ENCODE data around the gene TRAM2.
"Not testable (repeated sequence)": the region's sequence is repeated elsewhere in the genome, so short reads cannot be mapped to it uniquely, and the experiment has no call there.

The TRAM2 gene

DNA sequence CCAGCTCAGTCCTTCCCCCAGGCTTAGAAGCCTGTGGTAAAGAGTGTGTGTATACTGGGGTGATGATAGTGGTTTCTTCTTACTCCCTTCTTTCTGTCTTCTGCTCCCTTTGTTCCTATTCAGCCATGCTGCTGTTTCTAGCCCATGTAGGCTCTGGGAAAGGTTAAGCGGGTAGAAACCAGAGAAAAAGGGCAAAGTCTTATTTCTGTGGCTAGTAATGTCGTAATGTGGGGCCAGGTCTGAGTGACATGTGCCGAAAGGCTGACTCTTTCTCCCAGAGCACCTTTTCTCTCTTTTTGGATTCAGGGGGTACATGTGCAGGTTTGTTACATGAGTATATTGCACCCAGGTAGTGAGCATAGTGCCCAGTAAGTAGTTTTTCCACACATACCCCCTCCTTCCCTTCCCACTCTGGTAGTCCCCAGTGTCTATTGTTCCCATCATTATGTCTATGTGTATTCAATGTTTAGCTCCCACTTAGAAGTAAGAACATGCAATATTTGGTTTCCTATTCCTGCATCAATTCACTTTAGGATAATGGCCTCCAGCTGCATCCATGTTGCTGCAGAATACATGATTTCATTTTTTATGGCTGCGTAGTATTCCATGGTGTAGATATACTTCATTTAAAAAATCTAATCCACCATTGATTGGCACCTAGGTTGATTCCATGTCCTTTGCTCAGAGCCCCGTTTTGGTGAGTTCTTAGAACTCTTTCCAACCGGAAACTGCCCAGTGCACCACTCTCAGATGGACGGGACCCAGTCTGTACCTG lies 82.4 kb downstream of the TRAM2 start:
- DNase-seq (ENCODE audit: low read depth in 2 of 2): no peak

DNA sequence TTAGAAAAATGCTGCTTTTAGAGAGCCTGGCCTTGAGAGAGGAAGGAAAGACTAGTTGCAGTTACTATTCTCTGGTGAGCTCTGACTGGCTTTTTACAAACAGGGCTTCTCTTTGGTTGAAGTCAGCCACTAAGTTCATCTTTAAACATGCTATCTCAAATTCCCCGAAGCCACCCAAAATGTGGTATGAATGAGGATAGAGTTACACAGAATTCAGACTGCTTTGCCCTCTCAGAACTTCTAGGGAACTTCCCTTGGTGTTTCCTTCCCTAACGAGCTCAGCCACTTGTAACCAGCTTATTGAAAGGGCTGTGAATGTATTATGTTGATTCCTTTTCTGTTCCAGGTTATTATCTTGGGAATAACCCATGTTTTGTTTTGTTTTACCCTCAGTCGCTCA lies 83.2 kb downstream of the TRAM2 start:
- no peak for DNase-seq (ENCODE audit: low read depth in 2 of 2)

DNA sequence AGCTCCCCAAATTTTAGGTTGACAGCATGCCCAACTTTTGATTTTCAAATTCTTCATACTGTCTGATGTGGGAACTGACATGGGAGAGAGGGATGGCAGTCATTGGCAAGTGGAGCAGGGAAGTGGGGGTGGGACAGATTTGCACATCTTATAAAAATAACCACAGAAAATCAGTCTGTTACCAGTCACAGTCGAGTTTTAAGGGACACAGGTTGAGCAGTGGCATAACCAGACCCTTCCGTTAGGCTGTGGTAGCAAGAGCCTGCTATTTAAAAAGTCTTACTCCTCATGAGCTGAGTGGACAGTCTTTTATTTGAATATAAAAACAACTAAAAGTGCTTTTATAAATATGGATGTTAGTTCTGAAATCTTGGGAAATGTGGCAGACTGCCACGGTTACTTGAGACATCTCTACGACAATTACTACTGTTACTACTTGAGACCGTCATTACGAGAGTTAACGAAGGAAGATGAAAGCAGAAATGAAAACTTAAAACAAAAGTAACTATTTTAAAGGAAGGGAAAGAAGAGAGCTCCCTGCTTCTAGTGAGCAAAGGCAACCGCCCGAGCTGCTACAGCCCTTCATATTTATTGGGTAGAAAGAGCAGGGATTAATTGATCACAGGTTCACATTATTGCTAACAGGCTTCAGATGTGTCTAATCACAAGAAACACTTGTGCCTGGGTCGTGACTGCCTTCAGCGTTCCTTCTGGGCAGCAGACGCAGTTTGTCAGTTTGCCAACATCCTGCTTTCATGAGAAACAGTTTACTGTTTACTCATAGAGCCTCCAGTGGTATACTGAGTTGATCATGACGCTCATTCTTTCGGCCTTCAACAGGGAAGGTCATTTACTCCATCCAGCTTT lies 85.4 kb downstream of the TRAM2 start:
- no peak for DNase-seq (ENCODE audit: low read depth in 2 of 2)

DNA sequence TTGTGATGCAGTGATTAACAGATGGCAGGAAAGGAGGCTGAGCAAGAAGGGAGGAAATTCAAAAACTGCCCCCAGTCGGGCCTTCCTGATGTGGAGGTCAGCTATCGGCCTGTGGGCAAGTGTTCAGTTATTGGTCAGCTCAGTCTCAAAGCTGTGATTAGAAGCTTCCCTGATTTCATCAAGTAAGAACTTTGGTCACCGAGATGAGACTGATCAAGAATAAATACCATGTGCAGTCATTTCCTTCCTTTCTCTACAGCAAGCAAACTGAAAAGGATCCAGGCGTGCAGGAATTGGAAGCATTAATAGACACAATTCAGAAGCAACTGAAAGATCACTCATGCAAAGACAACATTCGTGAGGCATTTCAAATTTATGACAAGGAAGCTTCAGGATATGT lies 87.0 kb downstream of the TRAM2 start:
- no peak for DNase-seq (ENCODE audit: low read depth in 2 of 2)

GRCh38 chr6:52483671-52484003 lies 93.2 kb downstream of the TRAM2 start:
- DNase-seq (ENCODE audit: low read depth in 2 of 2): no peak

DNA sequence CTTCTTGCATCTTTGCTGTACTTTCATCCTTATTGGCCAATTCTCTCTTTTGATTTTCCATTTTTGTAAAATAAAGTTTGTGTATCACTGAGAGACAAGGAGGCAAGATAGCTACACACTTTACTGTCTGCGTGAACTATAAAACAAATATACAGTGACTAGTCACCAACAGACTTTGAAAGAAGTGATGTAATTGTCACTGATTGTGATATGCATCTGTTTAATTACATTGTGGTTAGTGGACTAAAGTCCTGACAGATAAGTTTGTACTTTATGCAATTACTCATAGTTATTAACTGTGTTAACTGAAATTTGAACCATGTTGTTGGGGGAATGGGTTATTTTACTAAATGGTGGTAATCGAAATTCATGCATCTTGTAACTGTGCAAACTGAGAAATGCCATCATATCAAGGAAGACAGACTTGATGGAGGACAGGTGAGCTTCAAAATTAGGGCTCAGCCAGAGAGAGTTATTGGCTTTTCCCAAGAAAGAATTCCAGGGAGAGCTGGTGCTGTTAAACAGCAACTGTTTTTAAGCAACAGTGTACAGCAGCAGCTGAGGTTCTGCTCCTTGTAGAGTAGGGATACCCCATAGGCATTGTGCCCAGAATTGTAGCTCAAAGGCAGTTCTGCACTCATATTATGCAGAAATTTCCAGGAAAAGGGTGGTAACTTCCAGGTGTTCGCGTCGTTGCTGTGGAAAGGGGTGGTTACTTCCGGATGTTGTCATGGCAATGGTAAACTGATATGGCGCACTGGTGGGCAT lies 93.8 kb downstream of the TRAM2 start:
- DNase-seq (ENCODE audit: low read depth in 2 of 2): no peak

DNA sequence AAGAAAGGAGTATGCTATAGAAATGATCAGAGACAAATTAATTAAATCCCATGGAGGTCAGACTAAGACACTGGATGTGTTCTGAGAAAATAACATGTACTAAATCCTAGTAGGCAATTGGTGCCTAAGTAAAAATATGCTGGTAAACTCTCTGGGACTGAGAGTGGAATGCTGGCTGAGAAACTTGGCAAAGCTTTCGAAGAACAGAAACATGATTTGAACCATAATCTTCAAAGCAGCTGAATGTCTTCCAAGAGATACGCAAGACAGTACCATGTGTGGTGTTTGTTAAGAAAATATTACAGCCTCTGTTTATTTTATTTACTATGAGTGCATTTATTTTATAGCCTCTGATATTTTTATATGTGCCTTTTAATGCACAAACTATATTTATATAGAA lies 101.6 kb downstream of the TRAM2 start:
- no peak for DNase-seq (ENCODE audit: low read depth in 2 of 2)

- DNase-seq (ENCODE audit: low read depth in 2 of 2): no peak
These were observed 102.7 kb downstream of the TRAM2 start for GRCh38 chr6:52474173-52474572.

GRCh38 chr6:52461194-52461593 lies 115.7 kb downstream of the TRAM2 start:
- DNase-seq (ENCODE audit: low read depth in 2 of 2): not testable (repeated sequence)

GRCh38 chr6:52457096-52457495 lies 119.8 kb downstream of the TRAM2 start:
- no peak for DNase-seq (ENCODE audit: low read depth in 2 of 2)

GRCh38 chr6:52454556-52454955 lies 122.3 kb downstream of the TRAM2 start:
- no peak for DNase-seq (ENCODE audit: low read depth in 2 of 2)
